Ishikawa (cell line): ENCODE data around the gene KIAA0319L.

Experiments used
- CREB1 ChIP-seq: IDR thresholded peaks from 2 replicates; pipeline ENCODE4 v1.6.1; 2012; ENCODE audit warnings: low read depth
- EGR1 ChIP-seq: IDR thresholded peaks from 2 replicates; pipeline ENCODE4 v1.6.1; 2012
- EP300 ChIP-seq: IDR thresholded peaks from 2 replicates; pipeline ENCODE4 v1.6.1; 2012; ENCODE audit warnings: borderline replicate concordance
- FOXM1 ChIP-seq: IDR thresholded peaks from 2 replicates; pipeline ENCODE4 v1.6.1; 2012; ENCODE audit warnings: low read depth, borderline replicate concordance
- MAX ChIP-seq: IDR thresholded peaks from 2 replicates; pipeline ENCODE4 v1.6.1; 2012
- RAD21 ChIP-seq: IDR thresholded peaks from 2 replicates; pipeline ENCODE4 v1.6.1; 2012; ENCODE audit warnings: low read depth
- REST ChIP-seq: IDR thresholded peaks from 2 replicates; pipeline ENCODE4 v1.6.1; 2012; ENCODE audit warnings: low read depth, mild to moderate bottlenecking
- TCF12 ChIP-seq: IDR thresholded peaks from 2 replicates; pipeline ENCODE4 v1.6.1; 2012; ENCODE audit warnings: low read depth
- TEAD4 ChIP-seq: IDR thresholded peaks from 2 replicates; pipeline ENCODE4 v1.6.1; 2012
- USF1 ChIP-seq: IDR thresholded peaks from 2 replicates; pipeline ENCODE4 v1.6.1; 2012
- YY1 ChIP-seq: IDR thresholded peaks from 2 replicates; pipeline ENCODE4 v1.6.1; 2012; ENCODE audit warnings: low read depth

GRCh38 chr1:35454176-35454575 is 103.0 kb downstream of the KIAA0319L start:
- TF ChIP-seq CREB1 (no peak), MAX (no peak), RAD21 (no peak), REST (no peak), TEAD4 (no peak), EP300 (no peak), USF1 (no peak), EGR1 (no peak), FOXM1 (no peak), TCF12 (no peak), YY1 (no peak)
